Large intestine (tissue), 3 donors: ENCODE results near the gene ARAP1. TPM values are rescaled to one million over a fixed set of nuclear protein-coding genes. Genes with fewer than 3 reads are reported as not detected.

Experiments used
- DNase-seq, 2 donors: peaks; one replicate each; pipeline versions ENCODE4 v3.0.0 to v3.0.0-alpha.2; 2013
- H3K27ac ChIP-seq: one replicate; pipeline ENCODE4 v1.5.1; 2013; ENCODE audit warnings: low read length
- H3K27me3 ChIP-seq: 2 replicates; pipeline ENCODE4 v1.6.1; 2013; ENCODE audit warnings: low read length; ENCODE audit not compliant: control insufficient read depth, insufficient read depth
- H3K36me3 ChIP-seq: 2 replicates; pipeline ENCODE4 v1.6.1; 2013; ENCODE audit warnings: low read length; ENCODE audit not compliant: control insufficient read depth, insufficient read depth
- H3K4me1 ChIP-seq: one replicate; pipeline ENCODE4 v1.6.1; 2013; ENCODE audit warnings: low read length; ENCODE audit not compliant: control insufficient read depth, insufficient read depth
- H3K4me3 ChIP-seq: one replicate; pipeline ENCODE4 v1.5.1; 2013; ENCODE audit warnings: low read length
- H3K9me3 ChIP-seq: one replicate; pipeline ENCODE4 v1.6.1; 2013; ENCODE audit warnings: mild to moderate bottlenecking, low read depth, low read length, moderate library complexity; ENCODE audit not compliant: control insufficient read depth
- WGBS: methylation state at CpG from one replicate; pipeline ENCODE4 v1.1.5; 2013; ENCODE audit warnings: low lambda C conversion rate; ENCODE audit not compliant: insufficient coverage; 5-methylcytosine and 5-hydroxymethylcytosine counted together
- polyA plus RNA-seq: library from polyadenylated mRNA; unstranded; fragments of 120-200 nt; gene quantifications from one replicate; pipeline ENCODE4 v1.2.1, GENCODE V29; 2013

ARAP1 gene
- polyA plus RNA-seq, 1 donor: 69.1 TPM

- WGBS: no CpG with 5 or more reads among the region's 4 CpGs
- H3K4me1 ChIP-seq: no peaks in the 10 kb centered on the region
- H3K27ac ChIP-seq: no peak overlapping the region
- H3K27me3 ChIP-seq: peaks cover 5% of the 10 kb centered on the region
- no peak for DNase-seq
- no peaks in the 10 kb centered on the region for H3K9me3 ChIP-seq
- no peaks in the 10 kb centered on the region for H3K36me3 ChIP-seq
- H3K4me3 ChIP-seq: no peak overlapping the region
These were observed 104.3 kb downstream of the ARAP1 start for GRCh38 chr11:72647882-72648281.

- Histone ChIP-seq H3K27me3 (peaks cover 18% of the 10 kb centered on the region), H3K9me3 (no peaks in the 10 kb centered on the region), H3K4me1 (peaks cover 9% of the 10 kb centered on the region), H3K27ac (no peak overlapping the region), H3K4me3 (no peak overlapping the region), H3K36me3 (no peaks in the 10 kb centered on the region)
- no CpG with 5 or more reads among the region's 2 CpGs for WGBS
- DNase-seq: no peak
These were observed 105.7 kb downstream of the ARAP1 start for GRCh38 chr11:72646472-72646871.

- H3K36me3 ChIP-seq: no peaks in the 10 kb centered on the region
- H3K4me3 ChIP-seq: no peak overlapping the region
- DNase-seq: no peak
- H3K9me3 ChIP-seq: no peaks in the 10 kb centered on the region
- no peak overlapping the region for H3K27ac ChIP-seq
- peaks cover 22% of the 10 kb centered on the region for H3K27me3 ChIP-seq
- WGBS: no CpG with 5 or more reads among the region's 3 CpGs
- H3K4me1 ChIP-seq: peaks cover 9% of the 10 kb centered on the region
These were observed 106.2 kb downstream of the ARAP1 start for GRCh38 chr11:72646024-72646423.

GRCh38 chr11:72643547-72643946 is 108.7 kb downstream of the ARAP1 start:
- Histone ChIP-seq H3K27me3 (peaks cover 45% of the 10 kb centered on the region), H3K36me3 (no peaks in the 10 kb centered on the region), H3K4me3 (no peak overlapping the region), H3K27ac (no peak overlapping the region), H3K4me1 (peaks cover 9% of the 10 kb centered on the region), H3K9me3 (no peaks in the 10 kb centered on the region)
- WGBS: no CpG with 5 or more reads among the region's 7 CpGs
- DNase-seq: no peak

GRCh38 chr11:72642884-72643522 is 109.2 kb downstream of the ARAP1 start:
- no peaks in the 10 kb centered on the region for H3K9me3 ChIP-seq
- no peak overlapping the region for H3K27ac ChIP-seq
- peak in 1 of 2 donors; percentile 70 for DNase-seq
- peaks cover 51% of the 10 kb centered on the region for H3K27me3 ChIP-seq
- H3K4me1 ChIP-seq: peaks cover 9% of the 10 kb centered on the region
- WGBS: no CpG with 5 or more reads among the region's 59 CpGs
- no peak overlapping the region for H3K4me3 ChIP-seq
- H3K36me3 ChIP-seq: no peaks in the 10 kb centered on the region

- no peak overlapping the region for H3K27ac ChIP-seq
- H3K36me3 ChIP-seq: no peaks in the 10 kb centered on the region
- H3K9me3 ChIP-seq: no peaks in the 10 kb centered on the region
- H3K4me1 ChIP-seq: peaks cover 9% of the 10 kb centered on the region
- peaks cover 58% of the 10 kb centered on the region for H3K27me3 ChIP-seq
- peak in 1 of 2 donors; percentile 48 for DNase-seq
- no CpG with 5 or more reads among the region's 85 CpGs for WGBS
- H3K4me3 ChIP-seq: peak overlapping the region; percentile 35
These were observed 109.9 kb downstream of the ARAP1 start for GRCh38 chr11:72642043-72642883.

GRCh38 chr11:72641522-72642042 is 110.6 kb downstream of the ARAP1 start:
- Histone ChIP-seq H3K9me3 (no peaks in the 10 kb centered on the region), H3K4me1 (peaks cover 9% of the 10 kb centered on the region), H3K4me3 (peak overlapping the region; percentile 35), H3K27me3 (peaks cover 58% of the 10 kb centered on the region), H3K36me3 (no peaks in the 10 kb centered on the region), H3K27ac (no peak overlapping the region)
- no peak for DNase-seq
- WGBS: no CpG with 5 or more reads among the region's 12 CpGs

GRCh38 chr11:72639502-72640375 is 112.5 kb downstream of the ARAP1 start:
- Histone ChIP-seq H3K27me3 (peaks cover 61% of the 10 kb centered on the region), H3K4me1 (peaks cover 9% of the 10 kb centered on the region), H3K4me3 (no peak overlapping the region), H3K27ac (no peak overlapping the region), H3K36me3 (no peaks in the 10 kb centered on the region), H3K9me3 (no peaks in the 10 kb centered on the region)
- DNase-seq: no peak
- WGBS: no CpG with 5 or more reads among the region's 23 CpGs

- peaks cover 9% of the 10 kb centered on the region for H3K4me1 ChIP-seq
- DNase-seq: no peak
- no peaks in the 10 kb centered on the region for H3K9me3 ChIP-seq
- peaks cover 56% of the 10 kb centered on the region for H3K27me3 ChIP-seq
- no peak overlapping the region for H3K4me3 ChIP-seq
- no peaks in the 10 kb centered on the region for H3K36me3 ChIP-seq
- no peak overlapping the region for H3K27ac ChIP-seq
- no CpG with 5 or more reads among the region's 8 CpGs for WGBS
These were observed 114.3 kb downstream of the ARAP1 start for GRCh38 chr11:72637926-72638325.

- Histone ChIP-seq H3K27me3 (peaks cover 51% of the 10 kb centered on the region), H3K9me3 (no peaks in the 10 kb centered on the region), H3K36me3 (no peaks in the 10 kb centered on the region), H3K4me1 (peaks cover 7% of the 10 kb centered on the region), H3K27ac (no peak overlapping the region), H3K4me3 (no peak overlapping the region)
- no peak for DNase-seq
- WGBS: no CpG with 5 or more reads among the region's 2 CpGs
These were observed 115.0 kb downstream of the ARAP1 start for GRCh38 chr11:72637198-72637597.
